GM23248 (cell line): ENCODE data around the gene PRSS57. TPM values are rescaled to one million over a fixed set of nuclear protein-coding genes. Genes with fewer than 3 reads are reported as not detected.

Experiments
- DNase-seq: peaks from one replicate; pipeline ENCODE4 v3.0.0-alpha.2; 2015
- H2AFZ ChIP-seq: fragments of 200-600 bp; sonication (generic); 2 replicates; pipeline ENCODE4 v1.6.1; 2016; ENCODE audit warnings: antibody characterized with exemption
- H3F3A ChIP-seq: fragments of 200-600 bp; sonication (generic); 2 replicates; pipeline ENCODE4 v1.6.1; 2016; ENCODE audit warnings: mild to moderate bottlenecking, antibody characterized with exemption, mixed run types; ENCODE audit not compliant: insufficient read depth
- H3K27ac ChIP-seq: fragments of 200-600 bp; sonication (generic); 2 replicates; pipeline ENCODE4 v1.5.1; 2016; ENCODE audit warnings: mild to moderate bottlenecking
- H3K27me3 ChIP-seq: fragments of 200-600 bp; sonication (generic); replicated peaks from 2 replicates; pipeline ENCODE4 v1.6.1; 2016; ENCODE audit warnings: mild to moderate bottlenecking; ENCODE audit not compliant: insufficient read depth
- H3K36me3 ChIP-seq: fragments of 200-600 bp; sonication (generic); 2 replicates; pipeline ENCODE4 v1.6.1; 2016; ENCODE audit warnings: low read depth, mild to moderate bottlenecking
- H3K4me1 ChIP-seq: fragments of 200-600 bp; sonication (generic); 2 replicates; pipeline ENCODE4 v1.6.1; 2016; ENCODE audit warnings: mild to moderate bottlenecking; ENCODE audit not compliant: insufficient read depth
- H3K4me2 ChIP-seq: fragments of 200-600 bp; sonication (generic); one replicate; pipeline ENCODE4 v1.6.1; 2016; ENCODE audit warnings: mild to moderate bottlenecking; ENCODE audit not compliant: unreplicated experiment
- H3K4me3 ChIP-seq: fragments of 200-600 bp; sonication (generic); 2 replicates; pipeline ENCODE4 v1.5.1; 2016; ENCODE audit warnings: mild to moderate bottlenecking
- H3K79me2 ChIP-seq: fragments of 200-600 bp; sonication (generic); 2 replicates; pipeline ENCODE4 v1.6.1; 2016; ENCODE audit warnings: mild to moderate bottlenecking; ENCODE audit not compliant: insufficient read depth
- H3K9ac ChIP-seq: fragments of 200-600 bp; sonication (generic); 2 replicates; pipeline ENCODE4 v1.6.1; 2016; ENCODE audit warnings: mild to moderate bottlenecking
- H3K9me2 ChIP-seq: fragments of 200-600 bp; sonication (generic); 2 replicates; pipeline ENCODE4 v1.6.1; 2016; ENCODE audit warnings: mixed run types, mild to moderate bottlenecking, moderate library complexity; ENCODE audit not compliant: insufficient read depth
- H3K9me3 ChIP-seq: fragments of 200-600 bp; sonication (generic); one replicate; pipeline ENCODE4 v1.6.1; 2017; ENCODE audit warnings: low read depth
- H4K20me1 ChIP-seq: fragments of 200-600 bp; sonication (generic); 2 replicates; pipeline ENCODE4 v1.6.0; 2016; ENCODE audit not compliant: insufficient read depth
- EZH2 ChIP-seq: fragments of 200-600 bp; sonication (generic); IDR thresholded peaks from 2 replicates; pipeline ENCODE4 v1.6.1; 2018; ENCODE audit warnings: antibody characterized with exemption, mild to moderate bottlenecking; ENCODE audit not compliant: insufficient read depth, poor library complexity, severe bottlenecking
- EZH2phosphoT487 ChIP-seq: fragments of 200-600 bp; sonication (generic); IDR thresholded peaks from 2 replicates; pipeline ENCODE4 v1.6.1; 2018; ENCODE audit warnings: antibody characterized with exemption, moderate library complexity, mild to moderate bottlenecking, low read depth; ENCODE audit not compliant: insufficient read depth
- WGBS, 2 experiments: methylation state at CpG; one replicate each; pipeline ENCODE4 v1.1.6; 2015 to 2017; ENCODE audit warnings: low lambda C conversion rate in 2 of 2, low coverage in 1 of 2; ENCODE audit errors: missing lambda C conversion rate in 2 of 2; 5-methylcytosine and 5-hydroxymethylcytosine counted together
- in situ Hi-C: fragments of 300-500 bp; cut with MboI; formaldehyde crosslinking; loops from 2 replicates; pipeline ENCODE4 v1.15.0; 2020
- polyA plus RNA-seq: library from polyadenylated mRNA; unstranded; fragments of >200 nt; fragmentation: Nextera tagmentation; extraction: Ambion mirVana; gene quantifications from 2 replicates; pipeline ENCODE4 v1.2.1, GENCODE V29; 2016
- total RNA-seq: library from RNA; depleted of rRNA; stranded (reverse); fragments of >200 nt; shearing (Covaris generic); gene quantifications from 2 replicates; pipeline ENCODE4 v1.2.3, GENCODE V29; 2014

The PRSS57 gene
- total and polyA plus RNA-seq, 2 experiments from 2014 or later: not detected

DNA sequence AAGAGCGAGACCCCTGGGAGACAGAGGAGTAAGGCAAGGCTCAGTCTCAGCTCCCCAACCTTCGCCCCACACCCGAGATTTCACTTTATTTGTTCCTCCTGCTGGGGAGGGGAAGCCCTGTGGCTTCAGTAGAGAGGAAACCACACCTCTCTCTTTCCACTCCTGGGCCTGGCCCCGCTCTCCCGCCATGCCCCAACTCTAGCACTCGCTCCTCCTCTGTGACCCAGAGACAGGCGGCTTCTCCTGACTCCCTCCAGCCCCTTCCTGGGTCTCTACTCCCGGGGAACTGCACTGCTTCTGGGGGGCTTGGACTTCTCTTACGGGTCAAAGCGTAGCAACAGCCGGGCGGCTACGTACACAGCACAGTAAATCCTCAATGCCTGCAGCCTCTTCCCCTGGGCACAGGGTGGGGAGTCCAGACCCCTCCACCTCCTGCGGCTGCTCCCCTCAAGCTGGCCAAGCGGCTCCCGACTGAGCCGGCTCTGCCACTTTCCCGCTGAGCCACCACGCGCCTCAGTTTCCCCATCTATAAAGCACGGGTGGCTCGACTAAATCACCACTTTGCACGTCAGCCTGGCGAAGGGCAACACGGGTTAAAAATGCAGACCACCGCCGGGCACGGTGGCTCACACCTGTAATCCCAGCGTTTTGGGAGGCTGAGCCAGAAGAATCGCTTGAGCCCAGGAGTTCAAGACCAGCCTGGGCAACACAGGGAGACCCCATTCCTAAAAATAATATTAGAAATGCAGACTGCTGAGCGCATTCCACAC lies 33.6 kb downstream of the PRSS57 start:
- 7 to 9% methylated on average over 31 of the region's 31 CpGs for WGBS, 2 experiments
- peak; percentile 68 for DNase-seq
- Histone ChIP-seq H4K20me1 (no peaks in the 10 kb centered on the region), H3K27ac (peak overlapping the region; percentile 91), H3K9ac (peak overlapping the region; percentile 96), H3K27me3 (no peaks in the 10 kb centered on the region), H3K4me3 (peak overlapping the region; percentile 90), H3K9me3 (no peaks in the 10 kb centered on the region), H3K4me1 (peaks cover 25% of the 10 kb centered on the region), H3K36me3 (no peaks in the 10 kb centered on the region), H3K9me2 (no peaks in the 10 kb centered on the region), H3F3A (peaks cover 10% of the 10 kb centered on the region; the same call in 1 of the 2 replicates), H3K4me2 (peak overlapping the region; percentile 99), H2AFZ (no peak overlapping the region), H3K79me2 (peaks cover 61% of the 10 kb centered on the region)
- in situ Hi-C loops: no loop called here
- TF ChIP-seq EZH2 (no peak), EZH2phosphoT487 (no peak)

DNA sequence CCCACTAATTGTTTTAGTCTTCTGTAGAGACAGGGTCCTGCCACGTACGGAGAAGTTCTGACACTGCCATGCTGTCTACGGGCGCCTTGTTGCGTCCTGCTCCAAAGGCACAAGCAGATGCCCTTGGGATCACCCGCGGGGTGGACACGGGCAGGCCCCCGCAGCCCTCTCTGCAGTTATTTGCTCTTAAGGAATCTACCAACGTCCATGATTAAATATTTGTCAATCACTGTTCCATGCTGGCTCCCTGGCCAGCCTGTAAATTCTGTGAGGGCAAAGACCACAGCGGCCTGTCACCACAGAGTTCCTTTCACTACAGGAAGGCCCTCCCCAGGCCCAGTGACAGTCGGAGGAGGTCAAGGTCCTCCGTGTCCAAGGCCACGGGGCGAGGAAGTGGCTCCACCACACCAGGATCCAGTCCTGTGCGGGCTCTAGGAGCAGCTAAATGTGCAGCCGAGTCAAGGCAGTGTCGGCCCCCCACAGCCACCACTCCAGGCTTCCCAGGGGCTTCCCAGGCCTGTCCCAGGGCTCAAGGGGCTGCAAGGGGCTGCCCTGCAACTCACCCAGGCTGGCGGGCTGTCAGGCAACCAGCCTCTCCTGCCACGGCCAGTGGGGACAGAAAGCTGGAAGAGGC lies 34.3 kb downstream of the PRSS57 start:
- Histone ChIP-seq H3K4me1 (peaks cover 25% of the 10 kb centered on the region), H3K9me3 (no peaks in the 10 kb centered on the region), H3K9me2 (no peaks in the 10 kb centered on the region), H3F3A (peaks cover 10% of the 10 kb centered on the region; the same call in 1 of the 2 replicates), H3K27me3 (no peaks in the 10 kb centered on the region), H3K9ac (peak overlapping the region; percentile 96), H2AFZ (no peak overlapping the region), H3K4me3 (peak overlapping the region; percentile 90), H3K79me2 (peaks cover 68% of the 10 kb centered on the region), H4K20me1 (no peaks in the 10 kb centered on the region), H3K27ac (peak overlapping the region; percentile 91), H3K36me3 (no peaks in the 10 kb centered on the region), H3K4me2 (peak overlapping the region; percentile 99)
- in situ Hi-C loops: no loop called here
- 51 to 58% methylated on average over 18 to 20 of the region's 20 CpGs for WGBS, 2 experiments
- TF ChIP-seq EZH2: no peak
- no peak for TF ChIP-seq EZH2phosphoT487
- DNase-seq: no peak

DNA sequence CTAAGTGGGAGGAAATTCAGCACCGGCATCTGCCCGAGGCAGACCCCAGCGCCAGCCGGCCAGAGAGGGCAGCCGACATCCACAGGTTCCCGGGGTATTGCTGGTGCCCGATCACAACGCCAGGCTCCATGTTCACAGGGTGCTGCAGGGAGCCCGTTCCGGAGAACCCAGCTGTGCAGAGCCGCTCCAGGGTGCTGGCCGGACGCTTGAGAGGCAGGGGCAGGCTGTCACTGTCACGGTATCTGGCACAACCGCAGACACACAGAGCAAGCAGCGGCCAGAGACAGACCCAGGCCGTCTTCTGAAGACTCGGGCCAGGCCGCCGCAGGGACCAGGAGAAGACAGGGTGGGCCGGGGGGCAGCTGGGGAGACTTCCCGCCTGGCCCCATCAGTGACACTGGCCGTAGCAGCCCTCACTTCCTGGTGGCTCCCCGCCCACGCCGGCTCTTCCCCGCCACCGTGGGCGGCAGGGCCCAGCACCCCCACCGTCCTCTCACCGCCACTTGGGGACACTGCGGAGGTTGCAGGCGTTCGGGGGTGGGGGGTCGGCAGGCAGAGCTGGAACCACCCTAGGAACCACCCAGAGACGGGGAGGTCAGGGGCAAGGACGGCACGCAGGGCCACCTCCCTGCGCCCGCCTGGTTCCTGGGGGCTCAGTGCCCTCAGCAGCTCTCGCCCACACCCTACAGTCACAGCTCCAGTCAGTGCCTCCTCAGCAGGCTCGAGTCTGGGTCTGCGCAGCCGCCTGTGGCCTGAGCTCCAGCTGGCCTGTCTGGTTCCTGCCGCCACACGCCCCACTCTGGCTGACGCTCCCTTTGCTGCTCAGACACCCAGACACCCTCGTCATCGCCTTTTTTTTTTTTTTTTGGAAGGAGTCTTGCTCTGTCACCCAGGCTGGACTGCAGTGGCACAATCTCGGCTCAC lies 36.1 kb downstream of the PRSS57 start:
- WGBS, 2 experiments: 5 to 13% methylated on average over 38 to 45 of the region's 50 CpGs
- Histone ChIP-seq H3K27me3 (no peaks in the 10 kb centered on the region), H3K9ac (peak overlapping the region; percentile 96), H3K79me2 (peaks cover 86% of the 10 kb centered on the region), H3K4me3 (peak overlapping the region; percentile 66), H3K4me2 (peak overlapping the region; percentile 71), H3K36me3 (no peaks in the 10 kb centered on the region), H3F3A (peaks cover 10% of the 10 kb centered on the region; the same call in 1 of the 2 replicates), H3K9me2 (no peaks in the 10 kb centered on the region), H2AFZ (no peak overlapping the region), H3K27ac (peak overlapping the region; percentile 91), H3K4me1 (peaks cover 25% of the 10 kb centered on the region), H4K20me1 (no peaks in the 10 kb centered on the region), H3K9me3 (no peaks in the 10 kb centered on the region)
- in situ Hi-C loops: no loop called here
- no peak for TF ChIP-seq EZH2
- no peak for TF ChIP-seq EZH2phosphoT487
- DNase-seq: peak; percentile 98
